HepG2 (cell line): ENCODE measurements around the gene BCAS1. TPM values are rescaled to one million over a fixed set of nuclear protein-coding genes. Genes with fewer than 3 reads are reported as not detected.

Source experiments
- AFF4 ChIP-seq: sonication (generic); formaldehyde crosslinking; IDR thresholded peaks from 2 replicates; pipeline ENCODE4 v1.4.0; 2020; ENCODE audit warnings: missing genetic modification reagents
- ETV6 ChIP-seq: sonication (generic); formaldehyde crosslinking; conservative IDR thresholded peaks from 2 replicates; pipeline ENCODE4 v1.4.0; 2020; ENCODE audit warnings: missing genetic modification reagents
- FOXO4 ChIP-seq: sonication (generic); formaldehyde crosslinking; conservative IDR thresholded peaks from 2 replicates; pipeline ENCODE4 v1.8.1; 2023; ENCODE audit warnings: missing genetic modification reagents
- HOXA3 ChIP-seq: sonication (generic); formaldehyde crosslinking; IDR thresholded peaks from 2 replicates; pipeline ENCODE4 v1.5.0; 2020; ENCODE audit warnings: missing genetic modification reagents
- HOXD1 ChIP-seq: sonication (generic); formaldehyde crosslinking; IDR thresholded peaks from 2 replicates; pipeline ENCODE4 v1.5.0; 2020; ENCODE audit warnings: missing genetic modification reagents
- KLF11 ChIP-seq: IDR thresholded peaks from 2 replicates; pipeline ENCODE4 v1.6.1; 2016; ENCODE audit warnings: missing compliant biosample characterization
- MAX ChIP-seq: IDR thresholded peaks from 2 replicates; pipeline ENCODE4 v1.6.1; 2012; ENCODE audit warnings: inconsistent platforms
- PAF1 ChIP-seq: IDR thresholded peaks from 2 replicates; pipeline ENCODE4 v1.6.1; 2016; ENCODE audit warnings: missing genetic modification reagents, missing compliant biosample characterization
- ZBTB26 ChIP-seq: IDR thresholded peaks from 2 replicates; pipeline ENCODE4 v1.6.1; 2016; ENCODE audit warnings: missing compliant biosample characterization, missing genetic modification reagents, borderline replicate concordance
- ZNF275 ChIP-seq: sonication (generic); formaldehyde crosslinking; IDR thresholded peaks from 2 replicates; pipeline ENCODE4 v1.8.0; 2022; ENCODE audit warnings: missing genetic modification reagents, mild to moderate bottlenecking, inconsistent platforms, borderline replicate concordance
- ZNF296 ChIP-seq: sonication (generic); formaldehyde crosslinking; conservative IDR thresholded peaks from 2 replicates; pipeline ENCODE4 v1.5.0; 2020; ENCODE audit warnings: mild to moderate bottlenecking, missing genetic modification reagents
- ZNF318 ChIP-seq: sonication (generic); formaldehyde crosslinking; IDR thresholded peaks from 2 replicates; pipeline ENCODE4 v1.4.0; 2020; ENCODE audit warnings: mild to moderate bottlenecking, missing genetic modification reagents
- ZNF383 ChIP-seq: sonication (generic); formaldehyde crosslinking; IDR thresholded peaks from 2 replicates; pipeline ENCODE4 v1.4.0; 2020; ENCODE audit warnings: missing genetic modification reagents, mild to moderate bottlenecking, borderline replicate concordance
- polyA plus RNA-seq, 8 experiments: library from polyadenylated mRNA; depleted of rRNA in 3 of 8; stranded (reverse) in 7 of 8; unstranded in 1 of 8; fragments of >200 nt; fragmentation: Illumina TruSeq in 4 of 8; extraction: Trizol in 4 of 8; gene quantifications; 2 replicates each; pipeline versions ENCODE4 v1.2.1 to v1.2.3, GENCODE V29; 2011 to 2016; ENCODE audit warnings: low read depth in 4 of 8, missing spikeins in 1 of 8, mixed read lengths in 1 of 8; ENCODE audit not compliant: insufficient read depth in 1 of 8
- total RNA-seq, 5 experiments: library from RNA; depleted of rRNA; stranded (reverse); fragments of >200 nt; fragmentation: Illumina TruSeq; extraction: Trizol; gene quantifications; 2 replicates each; pipeline ENCODE4 v1.2.3, GENCODE V29; 2016; ENCODE audit warnings: low read depth in 1 of 5

BCAS1 gene
- total and polyA plus RNA-seq, 2 of the 13 experiments (the other 11 are each of a cell fraction or from before 2014, with no cell fraction given) = 0.55 to 0.91 TPM

- TF ChIP-seq ZNF318 (CRISPR knock-in tag) (no peak), AFF4 (CRISPR knock-in tag) (no peak), HOXD1 (CRISPR knock-in tag) (peak; percentile 93), KLF11 (CRISPR knock-in tag) (peak; percentile 76; the same call in 1 of the 2 replicates), ZBTB26 (CRISPR knock-in tag) (peak; percentile 39; the same call in 1 of the 2 replicates), HOXA3 (CRISPR knock-in tag) (peak; percentile 82), MAX (peak; percentile 69), ZNF296 (CRISPR knock-in tag) (no peak), FOXO4 (CRISPR knock-in tag) (no peak), ETV6 (CRISPR knock-in tag) (no peak), ZNF383 (CRISPR knock-in tag) (no peak; the same call in 1 of the 2 replicates), ZNF275 (CRISPR knock-in tag) (0 out of 2 replicates have a peak, but pooled peaks have one; percentile 49), PAF1 (CRISPR knock-in tag) (no peak)
Measured at GRCh38 chr20:54067606-54068174, 2.7 kb downstream of the BCAS1 start (continued).
